ENCODE results near the gene RAD51.

DNA sequence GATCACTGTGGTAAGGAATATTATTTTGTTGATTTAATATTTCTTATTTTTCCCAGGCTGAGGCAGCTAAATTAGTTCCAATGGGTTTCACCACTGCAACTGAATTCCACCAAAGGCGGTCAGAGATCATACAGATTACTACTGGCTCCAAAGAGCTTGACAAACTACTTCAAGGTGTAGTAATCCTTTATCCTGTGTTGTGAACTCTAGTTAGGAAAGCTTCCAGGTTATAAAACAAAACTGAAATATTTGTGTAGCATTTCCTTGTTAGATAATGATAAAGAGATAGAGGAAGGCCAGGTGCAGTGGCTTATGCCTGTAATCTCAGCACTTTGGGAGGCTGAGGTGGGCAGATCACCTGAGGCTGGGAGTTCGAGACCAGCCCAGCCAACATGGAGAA lies 11.1 kb downstream of the RAD51 start:
- TF ChIP-seq POLR2AphosphoS5 (IDR thresholded peaks at IDR 0.05; ENCODE audit: borderline replicate concordance, low read depth, low read length) (no peak), EZH2 (IDR thresholded peaks at IDR 0.05) (no peak)
